Endothelial cell of umbilical vein (primary cell): ENCODE measurements around the gene MTG2. TPM values are rescaled to one million over a fixed set of nuclear protein-coding genes. Genes with fewer than 3 reads are reported as not detected.

Source experiments
- BruUV-seq: library from RNA; stranded (reverse); fragments of 400-500 nt; replicated peaks from 2 replicates; lab custom pipeline; 2021; lab: Mats Ljungman, UMichigan
- CTCF ChIA-PET: fragments of 300-600, 350-600 bp; sonication (Branson Sonifier 250); formaldehyde crosslinking; loops from one replicate; lab custom pipeline; 2021; ENCODE audit warnings: antibody characterized with exemption, inconsistent platforms; lab: Charles Lee
- POLR2A ChIA-PET: fragments of 300-600, 350-600 bp; sonication (Branson Sonifier 250); formaldehyde crosslinking; loops from one replicate; lab custom pipeline; 2021; ENCODE audit warnings: antibody characterized with exemption, inconsistent platforms; lab: Charles Lee
- DNase-seq: peaks from one replicate; pipeline ENCODE4 v3.0.0-alpha.2; 2011; ENCODE audit warnings: low read depth, low spot score
- FAIRE-seq: peaks from 2 replicates; lab custom pipeline; 2011; peaks lifted over from hg19 to GRCh38; lab: Jason Lieb, UNC
- H2AFZ ChIP-seq: 2 replicates; pipeline ENCODE4 v1.6.0; 2012; ENCODE audit warnings: low read depth, low read length, control low read depth, inconsistent platforms
- H3K27ac ChIP-seq: 2 replicates; pipeline ENCODE4 v1.5.1; 2011; ENCODE audit warnings: low read depth, mild to moderate bottlenecking, control low read depth, low read length, moderate library complexity; ENCODE audit not compliant: insufficient read depth
- H3K27me3 ChIP-seq, 2 experiments: 2 replicates each; pipeline versions ENCODE4 v1.6.0 to v1.6.1; 2011; ENCODE audit warnings: low read length in 2 of 2, mixed read lengths in 1 of 2; ENCODE audit not compliant: control insufficient read depth in 2 of 2, insufficient read depth in 2 of 2
- H3K36me3 ChIP-seq, 2 experiments: 2 replicates in 1 of 2; 3 replicates in 1 of 2; pipeline ENCODE4 v1.5.1; 2011; ENCODE audit warnings: low read length in 2 of 2, mild to moderate bottlenecking in 1 of 2, moderate library complexity in 1 of 2; ENCODE audit not compliant: control insufficient read depth in 2 of 2, insufficient read depth in 2 of 2; ENCODE audit errors: extremely low read depth in 1 of 2
- H3K4me1 ChIP-seq: 3 replicates; pipeline ENCODE4 v1.5.1; 2011; ENCODE audit warnings: mild to moderate bottlenecking, low read length; ENCODE audit not compliant: control insufficient read depth, insufficient read depth; ENCODE audit errors: extremely low read depth
- H3K4me2 ChIP-seq: 2 replicates; pipeline ENCODE4 v1.6.1; 2011; ENCODE audit warnings: low read length, control low read depth, mixed read lengths; ENCODE audit not compliant: insufficient read depth
- H3K4me3 ChIP-seq, 3 experiments: fragments of 200-600 bp in 1 of 3; sonication (generic), shearing (Covaris generic) in 1 of 3; replicated peaks in 1 of 3; 2 replicates each; pipeline ENCODE4 v1.5.1; 2011 to 2016; ENCODE audit warnings: control low read depth in 3 of 3, low read length in 3 of 3, mild to moderate bottlenecking in 2 of 3, inconsistent platforms in 1 of 3, low read depth in 1 of 3, moderate library complexity in 1 of 3; ENCODE audit not compliant: insufficient read depth in 1 of 3
- H3K79me2 ChIP-seq: 2 replicates; pipeline ENCODE4 v1.6.0; 2012; ENCODE audit warnings: low read length, inconsistent platforms; ENCODE audit not compliant: control insufficient read depth, insufficient read depth
- H3K9ac ChIP-seq: replicated peaks from 2 replicates; pipeline ENCODE3; 2011; ENCODE audit warnings: low read length, control low read depth; ENCODE audit not compliant: insufficient read depth; ENCODE audit errors: extremely low read depth
- H3K9me1 ChIP-seq: replicated peaks from 3 replicates; pipeline ENCODE4 v1.6.0; 2011; ENCODE audit warnings: mild to moderate bottlenecking, low read length; ENCODE audit not compliant: control insufficient read depth, insufficient read depth; ENCODE audit errors: extremely low read depth
- H3K9me3 ChIP-seq: replicated peaks from 2 replicates; pipeline ENCODE4 v1.5.1; 2012; ENCODE audit warnings: low read length, inconsistent platforms; ENCODE audit not compliant: control insufficient read depth, insufficient read depth
- H4K20me1 ChIP-seq: replicated peaks from 2 replicates; pipeline ENCODE3; 2011; ENCODE audit warnings: mild to moderate bottlenecking, low read length; ENCODE audit not compliant: control insufficient read depth, insufficient read depth; ENCODE audit errors: extremely low read depth
- EZH2 ChIP-seq: IDR thresholded peaks from 2 replicates; pipeline ENCODE4 v1.6.1; 2012; ENCODE audit warnings: borderline replicate concordance, low read depth, mild to moderate bottlenecking, moderate library complexity, low read length, inconsistent platforms; ENCODE audit not compliant: severe bottlenecking
- FOS ChIP-seq: IDR thresholded peaks from 2 replicates; pipeline ENCODE4 v1.6.1; 2011; ENCODE audit warnings: mild to moderate bottlenecking, low read length, moderate library complexity, borderline replicate concordance; ENCODE audit not compliant: insufficient read depth
- GATA2 ChIP-seq: IDR thresholded peaks from 2 replicates; pipeline ENCODE4 v1.7.0; 2011; ENCODE audit warnings: low read depth, mild to moderate bottlenecking, moderate library complexity, mixed read lengths, low read length; ENCODE audit not compliant: insufficient read length, insufficient read depth
- JUN ChIP-seq: IDR thresholded peaks from 2 replicates; pipeline ENCODE4 v1.6.1; 2011; ENCODE audit warnings: borderline replicate concordance, low read depth; ENCODE audit not compliant: insufficient read length, insufficient read depth
- MYC ChIP-seq: IDR thresholded peaks from one replicate; pipeline ENCODE4 v1.6.1; 2011; ENCODE audit warnings: mild to moderate bottlenecking, low read depth, low read length
- POLR2A ChIP-seq: IDR thresholded peaks from 2 replicates; pipeline ENCODE4 v1.6.1; 2012; ENCODE audit warnings: low read depth, mild to moderate bottlenecking, control low read depth, low read length
- POLR2AphosphoS5 ChIP-seq: IDR thresholded peaks from 2 replicates; pipeline ENCODE4 v1.6.1; 2012; ENCODE audit warnings: low read depth, mild to moderate bottlenecking, control low read depth, low read length, moderate library complexity; ENCODE audit not compliant: insufficient read depth
- dilution Hi-C: fragments of 300-500 bp; cut with MboI; formaldehyde crosslinking; loops from one replicate; pipeline ENCODE4 v1.15.0; 2019; ENCODE audit warnings: low sequenced_read_pairs; ENCODE audit not compliant: extremely low pct_ligation_motif_present
- intact Hi-C: fragments of 100-400 bp; cut with micrococcal nuclease; formaldehyde crosslinking; loops from one replicate; pipeline ENCODE4 v1.10.0; 2022
- polyA plus RNA-seq, 4 experiments: library from polyadenylated mRNA; depleted of rRNA in 3 of 4; stranded (reverse) in 3 of 4; unstranded in 1 of 4; fragments of >200 nt; gene quantifications; 2 replicates each; pipeline versions ENCODE4 v1.2.1 to v1.2.3, GENCODE V29; 2011 to 2012; ENCODE audit warnings: missing spikeins in 1 of 4
- total RNA-seq: library from RNA; stranded (reverse); gene quantifications from 2 replicates; pipeline ENCODE4 v1.2.3, GENCODE V29; 2021
- TF ChIP-seq, protein P1 (sequence below): IDR thresholded peaks from 2 replicates; pipeline ENCODE4 v1.6.1; 2011; ENCODE audit not compliant: insufficient read depth, insufficient read length
- TF ChIP-seq, protein P2 (sequence below), 2 donors: IDR thresholded peaks; 1 replicate in 1 of 2; 2 replicates in 1 of 2; pipeline ENCODE4 v1.5.1; 2011; ENCODE audit warnings: low read length in 2 of 2, mild to moderate bottlenecking in 2 of 2, moderate library complexity in 2 of 2, control low read depth in 1 of 2, inconsistent platforms in 1 of 2, low read depth in 1 of 2; ENCODE audit not compliant: insufficient read depth in 1 of 2; ENCODE audit errors: extremely low read depth in 1 of 2

Gene MTG2
- total and polyA plus RNA-seq, 2 donors (not counting 3 experiments of a cell fraction or from before 2014, with no cell fraction given), result 19.9 to 31.6 TPM

DNA sequence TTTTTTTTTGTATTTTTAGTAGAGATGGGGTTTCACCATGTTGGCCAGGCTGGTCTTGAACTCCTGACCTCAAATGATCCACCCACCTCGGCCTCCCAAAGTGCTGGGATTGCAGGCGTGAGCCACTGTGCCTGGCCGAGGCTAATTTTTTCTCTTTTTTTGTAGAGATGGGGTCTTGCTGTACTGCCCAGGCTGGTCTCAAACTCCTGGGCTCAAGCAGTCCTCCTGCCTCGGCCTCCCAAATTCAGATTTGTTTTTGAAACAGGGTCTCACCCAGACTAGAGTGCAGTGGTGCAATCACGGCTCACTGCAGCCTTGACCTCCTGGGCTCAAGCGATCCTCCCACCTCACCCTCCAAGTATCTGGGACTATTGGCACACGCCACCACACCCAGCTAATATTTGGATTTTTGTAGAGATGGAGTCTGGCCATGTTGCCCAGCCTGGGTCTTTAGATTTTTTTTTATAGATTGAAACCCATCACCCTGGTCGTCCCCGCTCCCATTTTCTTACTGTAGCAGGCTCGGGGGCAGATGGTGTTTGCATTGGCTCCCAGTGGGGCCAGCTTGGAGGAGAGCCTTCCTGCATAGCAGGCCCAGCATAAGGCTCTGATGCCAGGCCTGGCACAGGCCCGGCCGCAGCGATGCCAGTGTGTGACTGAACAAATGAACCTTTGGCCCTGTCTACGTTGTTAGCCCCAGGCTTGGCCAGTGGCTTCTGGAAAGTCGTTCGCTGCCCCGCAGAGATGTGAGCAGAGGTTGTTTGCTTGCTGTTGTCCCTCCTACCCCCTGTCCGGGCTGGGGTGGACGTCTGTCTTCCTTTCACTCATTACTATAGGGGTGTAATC, 4.3 kb upstream of the MTG2 start:
- Histone ChIP-seq H3K79me2 (peaks cover 4% of the 10 kb centered on the region), H3K9ac (no peak overlapping the region), H3K27me3 (no peaks in the 10 kb centered on the region), H3K4me1 (peaks cover 8% of the 10 kb centered on the region), H3K27ac (no peak overlapping the region), H3K9me3 (no peaks in the 10 kb centered on the region), H3K4me3 (no peak overlapping the region), H4K20me1 (no peaks in the 10 kb centered on the region), H2AFZ (no peak overlapping the region), H3K4me2 (no peak overlapping the region), H3K36me3 (peaks cover 2 to 15% of the 10 kb centered on the region in 2 experiments), H3K9me1 (no peaks in the 10 kb centered on the region)
- TF ChIP-seq POLR2AphosphoS5 (no peak), MYC (no peak), GATA2 (no peak), EZH2 (no peak), POLR2A (no peak), JUN (no peak), FOS (no peak)
- TF ChIP-seq, protein P1, sequence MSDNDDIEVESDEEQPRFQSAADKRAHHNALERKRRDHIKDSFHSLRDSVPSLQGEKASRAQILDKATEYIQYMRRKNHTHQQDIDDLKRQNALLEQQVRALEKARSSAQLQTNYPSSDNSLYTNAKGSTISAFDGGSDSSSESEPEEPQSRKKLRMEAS, result no peak
- TF ChIP-seq, protein P2, sequence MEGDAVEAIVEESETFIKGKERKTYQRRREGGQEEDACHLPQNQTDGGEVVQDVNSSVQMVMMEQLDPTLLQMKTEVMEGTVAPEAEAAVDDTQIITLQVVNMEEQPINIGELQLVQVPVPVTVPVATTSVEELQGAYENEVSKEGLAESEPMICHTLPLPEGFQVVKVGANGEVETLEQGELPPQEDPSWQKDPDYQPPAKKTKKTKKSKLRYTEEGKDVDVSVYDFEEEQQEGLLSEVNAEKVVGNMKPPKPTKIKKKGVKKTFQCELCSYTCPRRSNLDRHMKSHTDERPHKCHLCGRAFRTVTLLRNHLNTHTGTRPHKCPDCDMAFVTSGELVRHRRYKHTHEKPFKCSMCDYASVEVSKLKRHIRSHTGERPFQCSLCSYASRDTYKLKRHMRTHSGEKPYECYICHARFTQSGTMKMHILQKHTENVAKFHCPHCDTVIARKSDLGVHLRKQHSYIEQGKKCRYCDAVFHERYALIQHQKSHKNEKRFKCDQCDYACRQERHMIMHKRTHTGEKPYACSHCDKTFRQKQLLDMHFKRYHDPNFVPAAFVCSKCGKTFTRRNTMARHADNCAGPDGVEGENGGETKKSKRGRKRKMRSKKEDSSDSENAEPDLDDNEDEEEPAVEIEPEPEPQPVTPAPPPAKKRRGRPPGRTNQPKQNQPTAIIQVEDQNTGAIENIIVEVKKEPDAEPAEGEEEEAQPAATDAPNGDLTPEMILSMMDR (IDR thresholded peaks at IDR 0.05; ENCODE audit: extremely low read depth in 1 of 2, insufficient read depth in 1 of 2, low read depth in 1 of 2, low read length in 2 of 2), result no peak
- BruUV-seq, result no TSS peak
- DNase-seq, result no peak
- intact Hi-C loops (no loop called here), dilution Hi-C loops (no loop called here)
- POLR2A ChIA-PET, result no interaction called here
- no peak for FAIRE-seq
- CTCF ChIA-PET, result no interaction called here
